ENCODE data around the gene OXSR1. TPM values are rescaled to one million over a fixed set of nuclear protein-coding genes. Genes with fewer than 3 reads are reported as not detected.

The OXSR1 gene
- total and polyA plus RNA-seq, 9 donors = 25.5 to 36.5 (median 33.1) TPM

DNA sequence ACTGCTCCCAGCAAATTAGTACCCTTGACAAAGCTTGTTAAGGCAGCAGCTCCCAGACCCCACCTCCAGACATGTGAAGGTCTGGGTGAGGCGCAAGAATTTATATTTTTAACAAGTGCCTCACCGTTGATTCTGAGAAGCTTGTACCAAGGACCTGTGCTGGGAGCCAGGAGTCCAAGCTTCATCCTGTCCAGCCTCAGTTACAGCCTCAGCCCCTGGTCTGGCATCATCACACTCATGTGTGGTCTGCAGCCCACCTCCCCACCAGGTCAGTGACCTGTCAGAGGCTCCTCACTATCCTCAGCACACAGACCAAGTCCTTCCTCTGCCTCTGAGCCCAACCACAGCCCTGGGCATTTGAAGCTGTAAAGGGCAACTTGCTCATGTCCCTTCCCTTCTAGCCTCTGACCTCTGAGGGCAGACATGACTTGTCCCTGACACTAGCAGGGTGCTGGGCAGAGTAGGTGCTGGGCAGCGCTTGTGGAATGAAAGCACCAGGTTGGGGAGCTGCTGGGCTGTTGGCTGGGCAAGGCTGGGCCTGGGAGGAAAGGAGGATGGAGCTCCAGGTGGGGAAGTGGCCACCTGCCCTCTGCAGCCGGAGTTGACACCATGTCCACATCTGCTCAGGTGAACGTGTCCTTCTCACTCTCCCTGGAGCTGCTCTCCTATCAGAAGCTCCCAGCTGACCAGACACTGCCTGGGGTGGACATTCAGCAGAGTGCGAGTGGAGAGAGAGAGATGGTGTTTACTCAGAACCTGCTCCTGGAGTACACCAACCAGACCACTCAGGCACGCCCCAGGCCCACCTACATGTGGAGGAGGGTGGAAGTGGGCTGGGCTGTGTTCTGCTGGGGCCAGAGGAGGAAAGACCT, 45.3 kb upstream of the OXSR1 start:
- peaks cover 2% of the 10 kb centered on the region for H3K27me3 ChIP-seq (ENCODE audit: control insufficient read depth, insufficient read depth, low read length)
- H3K4me1 ChIP-seq (ENCODE audit: control insufficient read depth, insufficient read depth, low read length) = no peaks in the 10 kb centered on the region
- 89% methylated on average over 1 of the region's 7 CpGs for WGBS (ENCODE audit: insufficient coverage)
- no peak for DNase-seq
- no peaks in the 10 kb centered on the region for H3K9me3 ChIP-seq (replicated peaks; ENCODE audit: control insufficient read depth, low read depth, low read length)
- H3K4me3 ChIP-seq (ENCODE audit: low read length) = no peak overlapping the region
- H3K27ac ChIP-seq (ENCODE audit: low read length) = no peak overlapping the region
- peaks cover 41% of the 10 kb centered on the region for H3K36me3 ChIP-seq (ENCODE audit: control insufficient read depth, insufficient read depth, low read length)

DNA sequence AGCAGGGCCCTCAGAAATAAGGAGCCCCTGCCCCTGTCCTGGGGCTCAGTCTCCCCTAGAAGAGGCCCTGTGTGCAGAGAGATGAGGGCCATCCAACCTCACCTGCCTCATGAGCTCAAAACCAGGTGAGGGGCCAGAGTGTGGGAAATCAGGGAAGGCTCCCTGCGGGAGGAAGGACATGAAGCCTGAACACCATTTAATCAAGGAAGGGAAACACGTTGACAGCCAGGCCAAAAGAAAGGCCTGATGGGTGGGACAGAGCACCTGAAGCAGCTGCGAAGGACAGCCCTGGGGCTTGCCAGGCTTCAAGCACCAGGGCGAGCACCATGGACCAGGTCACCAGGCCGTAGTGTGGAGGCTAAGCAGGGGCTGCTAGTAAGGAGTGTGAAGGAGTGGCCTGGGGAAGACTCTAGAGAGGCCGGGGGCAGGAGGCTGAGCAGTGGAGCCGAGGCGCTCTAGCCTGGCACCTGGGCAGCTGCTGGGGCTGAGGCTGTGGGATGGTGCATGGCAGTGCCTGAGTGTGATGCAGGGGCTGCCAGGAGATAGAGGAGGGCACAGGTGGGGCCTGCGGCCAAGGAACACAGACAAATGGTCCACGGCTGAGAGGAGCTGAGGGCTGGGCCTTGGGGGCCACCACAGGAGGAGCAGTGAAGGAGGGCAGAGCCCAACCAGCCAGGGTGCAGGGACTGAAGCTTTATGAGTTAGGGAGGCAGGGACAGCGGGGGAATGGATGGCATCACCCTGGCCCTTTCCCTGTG, 44.5 kb upstream of the OXSR1 start:
- no peak overlapping the region for H3K4me3 ChIP-seq (ENCODE audit: low read length)
- H3K36me3 ChIP-seq (ENCODE audit: control insufficient read depth, insufficient read depth, low read length) = peaks cover 48% of the 10 kb centered on the region
- 82% methylated on average over 11 of the region's 11 CpGs for WGBS (ENCODE audit: insufficient coverage)
- no peaks in the 10 kb centered on the region for H3K27me3 ChIP-seq (ENCODE audit: control insufficient read depth, insufficient read depth, low read length)
- H3K4me1 ChIP-seq (ENCODE audit: control insufficient read depth, insufficient read depth, low read length) = no peaks in the 10 kb centered on the region
- no peaks in the 10 kb centered on the region for H3K9me3 ChIP-seq (replicated peaks; ENCODE audit: control insufficient read depth, low read depth, low read length)
- H3K27ac ChIP-seq (ENCODE audit: low read length) = no peak overlapping the region
- no peak for DNase-seq

DNA sequence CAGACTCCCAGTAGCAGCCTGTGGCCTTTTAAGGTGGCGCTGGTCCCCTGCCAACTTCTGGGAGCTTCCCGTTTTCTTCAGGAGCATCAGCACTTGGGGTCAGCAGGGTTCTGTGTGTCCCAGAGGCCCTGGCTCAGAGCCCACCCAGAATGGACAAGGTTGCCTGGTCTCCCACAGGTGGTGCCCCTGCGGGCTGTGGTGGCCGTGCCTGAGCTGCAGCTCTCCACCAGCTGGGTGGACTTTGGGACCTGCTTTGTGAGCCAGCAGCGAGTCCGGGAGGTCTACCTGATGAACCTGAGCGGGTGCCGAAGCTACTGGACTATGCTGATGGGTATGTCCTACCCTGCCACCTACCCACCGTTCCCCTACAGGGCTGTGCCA, 43.9 kb upstream of the OXSR1 start:
- WGBS (ENCODE audit: insufficient coverage) = 87% methylated on average over 8 of the region's 9 CpGs
- H3K27me3 ChIP-seq (ENCODE audit: control insufficient read depth, insufficient read depth, low read length) = no peaks in the 10 kb centered on the region
- H3K27ac ChIP-seq (ENCODE audit: low read length) = no peak overlapping the region
- no peaks in the 10 kb centered on the region for H3K4me1 ChIP-seq (ENCODE audit: control insufficient read depth, insufficient read depth, low read length)
- peaks cover 54% of the 10 kb centered on the region for H3K36me3 ChIP-seq (ENCODE audit: control insufficient read depth, insufficient read depth, low read length)
- no peak for DNase-seq
- no peaks in the 10 kb centered on the region for H3K9me3 ChIP-seq (replicated peaks; ENCODE audit: control insufficient read depth, low read depth, low read length)
- H3K4me3 ChIP-seq (ENCODE audit: low read length) = no peak overlapping the region

DNA sequence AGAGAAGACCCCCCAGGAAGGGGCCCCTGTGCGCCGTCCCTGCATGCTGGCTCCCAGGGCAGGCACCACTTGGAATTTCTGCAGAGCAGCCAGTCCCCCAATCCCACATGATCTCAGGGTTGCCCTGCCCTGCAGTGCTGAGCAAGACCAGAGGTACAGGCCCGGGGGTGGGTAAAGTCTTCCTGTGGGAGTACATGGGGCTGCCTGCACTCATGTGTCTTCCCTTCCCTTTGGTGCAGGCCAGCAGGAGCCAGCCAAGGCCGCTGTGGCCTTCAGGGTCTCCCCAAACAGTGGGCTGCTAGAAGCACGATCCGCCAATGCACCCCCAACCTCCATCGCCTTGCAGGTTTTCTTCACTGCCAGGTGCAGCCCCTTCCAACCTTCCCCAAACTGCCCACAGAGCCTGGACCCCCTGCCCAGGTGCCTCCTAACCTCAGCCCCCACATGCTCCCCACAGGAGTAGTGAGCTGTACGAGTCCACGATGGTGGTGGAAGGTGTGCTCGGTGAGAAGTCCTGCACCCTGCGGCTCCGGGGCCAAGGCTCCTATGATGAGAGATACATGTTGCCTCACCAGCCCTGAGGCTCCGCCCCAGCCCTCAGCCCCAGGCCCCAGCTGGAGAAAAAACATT, 43.4 kb upstream of the OXSR1 start:
- Histone ChIP-seq H3K4me3 (ENCODE audit: low read length) (no peak overlapping the region), H3K36me3 (ENCODE audit: control insufficient read depth, insufficient read depth, low read length) (peaks cover 59% of the 10 kb centered on the region), H3K27me3 (ENCODE audit: control insufficient read depth, insufficient read depth, low read length) (no peaks in the 10 kb centered on the region), H3K27ac (ENCODE audit: low read length) (no peak overlapping the region), H3K4me1 (ENCODE audit: control insufficient read depth, insufficient read depth, low read length) (no peaks in the 10 kb centered on the region), H3K9me3 (replicated peaks; ENCODE audit: control insufficient read depth, low read depth, low read length) (no peaks in the 10 kb centered on the region)
- DNase-seq = no peak
- 84% methylated on average over 6 of the region's 13 CpGs for WGBS (ENCODE audit: insufficient coverage)

DNA sequence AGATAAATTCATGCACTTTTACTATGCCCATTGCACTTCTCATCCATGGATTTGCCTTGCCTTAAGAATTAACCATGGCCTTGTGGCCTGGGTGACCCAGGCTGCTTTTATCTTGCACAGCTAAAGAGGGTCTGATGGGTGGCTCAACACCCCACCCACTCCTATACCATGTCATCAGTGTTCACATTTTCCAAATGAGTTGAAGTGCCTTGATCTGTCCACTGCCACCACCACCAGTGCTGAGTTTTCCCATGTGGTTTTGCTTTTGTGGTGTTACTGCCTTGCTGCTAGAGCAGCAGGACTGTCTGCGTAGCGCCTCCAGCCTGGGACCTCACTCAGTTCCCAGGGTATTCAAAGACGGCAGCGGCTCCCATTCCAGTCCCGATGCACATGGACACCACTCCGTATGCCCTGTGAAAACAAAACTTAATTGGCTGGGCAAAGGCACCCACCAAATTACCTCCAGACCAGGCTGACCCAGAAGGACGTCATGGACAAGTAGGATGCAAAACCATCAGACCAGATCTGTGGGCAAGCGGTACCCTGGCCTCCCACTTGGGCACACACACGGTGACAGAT, 42.5 kb upstream of the OXSR1 start:
- Histone ChIP-seq H3K9me3 (replicated peaks; ENCODE audit: control insufficient read depth, low read depth, low read length) (no peaks in the 10 kb centered on the region), H3K36me3 (ENCODE audit: control insufficient read depth, insufficient read depth, low read length) (peaks cover 67% of the 10 kb centered on the region), H3K4me3 (ENCODE audit: low read length) (no peak overlapping the region), H3K27me3 (ENCODE audit: control insufficient read depth, insufficient read depth, low read length) (no peaks in the 10 kb centered on the region), H3K27ac (ENCODE audit: low read length) (no peak overlapping the region), H3K4me1 (ENCODE audit: control insufficient read depth, insufficient read depth, low read length) (no peaks in the 10 kb centered on the region)
- no peak for DNase-seq
- 90% methylated on average over 9 of the region's 9 CpGs for WGBS (ENCODE audit: insufficient coverage)

DNA sequence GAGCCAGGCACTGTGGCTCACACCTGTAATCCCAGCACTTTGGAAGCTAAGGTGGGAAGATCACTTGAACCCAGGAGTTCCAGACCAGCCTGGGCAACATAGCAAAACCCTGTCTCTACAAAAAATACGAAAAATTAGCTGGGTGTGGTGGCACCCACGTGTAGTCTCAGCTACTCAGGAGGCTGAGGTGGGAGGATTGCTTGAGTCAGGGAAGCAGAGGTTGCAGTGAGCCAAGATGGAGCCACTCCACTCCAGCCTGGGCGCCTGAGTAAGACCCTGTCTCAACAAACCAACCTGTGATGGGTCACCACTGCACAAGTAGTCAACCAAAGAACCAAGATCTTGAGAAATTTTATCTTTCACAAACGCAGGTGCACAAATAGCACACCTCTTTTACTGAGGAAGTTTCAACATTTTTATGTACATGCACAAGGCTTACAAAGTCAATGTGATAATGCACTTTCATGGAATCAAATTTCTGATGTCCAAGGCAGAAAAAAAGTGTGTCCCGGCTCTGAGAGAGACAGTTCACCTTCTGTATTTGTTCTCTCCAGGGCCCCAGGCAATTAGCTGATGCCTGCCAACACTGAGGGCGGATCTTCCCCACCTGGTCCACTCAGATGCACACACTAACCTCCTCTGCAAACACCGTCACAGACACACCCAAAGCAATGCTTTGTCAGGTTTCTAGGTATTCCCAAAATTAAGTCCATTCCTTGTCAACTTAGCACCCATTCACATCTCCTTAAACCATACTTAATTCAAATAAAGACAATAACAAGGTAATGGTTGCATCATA, 40.8 kb upstream of the OXSR1 start:
- WGBS (ENCODE audit: insufficient coverage) = 95% methylated on average over 3 of the region's 7 CpGs
- H3K27ac ChIP-seq (ENCODE audit: low read length) = no peak overlapping the region

DNA sequence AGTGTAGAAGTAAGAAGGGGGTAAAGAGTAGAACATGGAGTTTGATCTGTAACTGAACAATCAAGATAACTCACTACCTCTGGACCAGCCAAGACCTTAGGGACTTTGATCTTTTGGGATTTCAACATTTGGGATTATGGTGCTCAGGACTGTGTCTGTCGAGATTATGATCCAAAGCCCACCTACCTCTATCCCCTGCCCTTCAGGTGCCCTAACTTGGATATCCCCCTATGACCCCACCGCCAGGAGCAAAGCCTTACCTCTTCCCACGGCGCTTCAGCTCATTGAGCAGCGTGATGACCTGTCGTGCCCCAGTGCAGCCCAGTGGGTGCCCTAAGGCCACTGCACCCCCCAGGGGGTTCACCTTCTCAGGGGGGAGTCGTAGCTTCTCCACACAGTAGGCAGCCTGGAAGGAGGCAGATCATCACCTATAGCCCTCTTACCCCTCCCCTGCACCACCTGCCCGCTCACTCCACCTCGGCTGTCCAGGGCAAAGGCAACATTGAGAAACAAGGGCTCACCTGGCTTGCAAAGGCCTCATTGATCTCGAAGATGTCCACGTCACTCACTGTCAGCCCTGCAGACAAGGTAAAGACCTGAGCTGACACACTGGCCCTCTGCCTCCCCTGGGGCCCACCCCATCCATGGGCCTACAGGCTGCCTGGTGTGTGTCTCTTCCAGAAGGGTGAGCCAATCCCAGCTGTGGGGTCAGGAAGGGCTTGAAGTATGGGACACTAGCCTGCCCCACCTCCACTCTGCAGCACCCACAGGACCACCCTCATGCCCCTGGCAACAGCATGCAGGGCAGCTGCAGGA, 39.8 kb upstream of the OXSR1 start:
- DNase-seq = no peak
- 96% methylated on average over 11 of the region's 11 CpGs for WGBS (ENCODE audit: insufficient coverage)
- H3K4me3 ChIP-seq (ENCODE audit: low read length) = no peak overlapping the region
- peaks cover 3% of the 10 kb centered on the region for H3K4me1 ChIP-seq (ENCODE audit: control insufficient read depth, insufficient read depth, low read length)
- H3K9me3 ChIP-seq (replicated peaks; ENCODE audit: control insufficient read depth, low read depth, low read length) = no peaks in the 10 kb centered on the region
- no peaks in the 10 kb centered on the region for H3K27me3 ChIP-seq (ENCODE audit: control insufficient read depth, insufficient read depth, low read length)
- H3K36me3 ChIP-seq (ENCODE audit: control insufficient read depth, insufficient read depth, low read length) = peaks cover 81% of the 10 kb centered on the region
- H3K27ac ChIP-seq (ENCODE audit: low read length) = no peak overlapping the region

More for the DNA sequence above, 40.8 kb upstream of the OXSR1 start:
- Histone ChIP-seq H3K27me3 (ENCODE audit: control insufficient read depth, insufficient read depth, low read length) (no peaks in the 10 kb centered on the region), H3K4me3 (ENCODE audit: low read length) (no peak overlapping the region), H3K9me3 (replicated peaks; ENCODE audit: control insufficient read depth, low read depth, low read length) (no peaks in the 10 kb centered on the region), H3K36me3 (ENCODE audit: control insufficient read depth, insufficient read depth, low read length) (peaks cover 77% of the 10 kb centered on the region), H3K4me1 (ENCODE audit: control insufficient read depth, insufficient read depth, low read length) (peaks cover under 1% of the 10 kb centered on the region)
- no peak for DNase-seq

DNA sequence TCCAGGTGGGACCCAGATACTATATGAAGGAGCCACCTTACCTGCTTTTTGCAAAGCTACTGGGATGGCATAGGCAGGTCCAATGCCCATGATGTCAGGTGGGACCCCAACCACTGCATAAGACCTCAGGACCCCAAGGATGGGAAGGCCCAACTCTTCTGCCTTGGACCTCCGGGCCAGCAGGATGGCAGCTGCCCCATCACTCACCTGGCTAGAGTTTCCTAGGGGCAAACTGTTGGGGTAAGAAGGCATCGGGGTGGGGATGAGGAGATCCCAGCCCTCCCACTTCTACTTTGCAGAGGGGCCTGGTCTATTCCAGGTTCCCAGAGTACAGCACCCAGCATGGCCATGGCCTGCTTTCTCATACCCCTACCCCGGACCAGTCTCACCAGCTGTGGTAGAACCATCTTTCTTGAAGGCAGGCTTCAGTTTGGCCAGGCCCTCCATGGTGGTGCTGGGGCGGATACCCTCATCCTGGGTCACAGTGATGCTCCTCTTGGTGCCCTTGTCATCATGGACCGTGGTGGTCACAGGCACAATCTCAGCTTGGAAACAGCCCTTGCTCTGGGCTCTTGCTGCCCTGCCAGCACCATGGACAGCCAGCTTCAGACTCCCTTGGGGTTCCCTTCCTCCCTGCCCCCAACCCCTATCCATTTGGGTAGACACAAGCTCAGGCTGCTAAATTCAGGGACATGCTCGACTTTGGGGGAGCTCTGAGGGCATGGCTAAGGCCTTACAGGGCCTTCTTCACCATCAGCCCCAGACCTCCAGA, 39.0 kb upstream of the OXSR1 start:
- Histone ChIP-seq H3K4me3 (ENCODE audit: low read length) (no peak overlapping the region), H3K27me3 (ENCODE audit: control insufficient read depth, insufficient read depth, low read length) (no peaks in the 10 kb centered on the region), H3K9me3 (replicated peaks; ENCODE audit: control insufficient read depth, low read depth, low read length) (no peaks in the 10 kb centered on the region), H3K4me1 (ENCODE audit: control insufficient read depth, insufficient read depth, low read length) (peaks cover 9% of the 10 kb centered on the region), H3K36me3 (ENCODE audit: control insufficient read depth, insufficient read depth, low read length) (peaks cover 83% of the 10 kb centered on the region), H3K27ac (ENCODE audit: low read length) (no peak overlapping the region)
- 97% methylated on average over 4 of the region's 6 CpGs for WGBS (ENCODE audit: insufficient coverage)
- DNase-seq = no peak

Measured in muscle of leg (tissue), 11 donors.